ENCODE results near the gene AGAP3.

AGAP3 gene

DNA sequence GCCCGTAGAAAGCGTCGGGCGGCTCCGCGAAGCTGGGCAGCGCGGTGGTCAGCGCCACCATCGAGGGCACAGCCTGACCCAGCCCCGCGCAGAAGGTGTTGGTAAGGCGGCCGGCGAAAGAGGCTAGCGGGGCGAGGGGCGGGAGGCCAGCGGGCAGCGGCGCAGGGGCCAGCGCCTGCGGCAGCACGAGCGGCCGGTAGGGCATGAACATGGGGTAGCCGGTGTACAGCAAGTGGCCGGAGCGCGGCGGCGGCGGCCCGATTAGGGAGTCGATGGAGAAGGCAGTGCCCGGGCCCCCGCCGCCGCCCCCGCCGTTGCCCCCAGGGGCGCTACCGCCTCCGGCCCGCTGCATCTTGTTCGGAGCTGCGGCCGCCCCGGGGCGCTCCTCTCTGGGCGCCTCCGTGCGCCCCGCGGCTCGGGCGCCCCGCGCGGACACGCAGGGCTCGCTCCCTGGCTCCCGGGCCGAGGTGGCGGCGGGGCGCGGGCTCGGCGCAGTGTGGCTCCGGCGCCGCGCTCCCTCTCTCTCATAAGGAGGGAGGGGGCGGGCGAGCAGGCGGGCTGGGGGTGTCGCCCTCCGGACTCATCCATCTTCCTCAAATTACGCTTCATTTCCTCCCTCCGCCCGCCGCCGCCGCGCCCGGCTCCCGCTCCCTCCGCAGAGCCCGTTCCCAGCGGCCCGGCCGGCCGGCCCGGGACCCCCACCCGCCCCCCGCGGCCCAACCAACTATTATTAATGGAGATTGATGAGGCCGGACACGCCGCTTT lies 81.1 kb downstream of the AGAP3 start, which contains the start of gene GBX1:
Gene GBX1 (minus strand): TSS at position 498 of the 765 bp plus-strand sequence. CDS start 146 bp downstream, at position 352.
- no peak for DNase-seq

DNA sequence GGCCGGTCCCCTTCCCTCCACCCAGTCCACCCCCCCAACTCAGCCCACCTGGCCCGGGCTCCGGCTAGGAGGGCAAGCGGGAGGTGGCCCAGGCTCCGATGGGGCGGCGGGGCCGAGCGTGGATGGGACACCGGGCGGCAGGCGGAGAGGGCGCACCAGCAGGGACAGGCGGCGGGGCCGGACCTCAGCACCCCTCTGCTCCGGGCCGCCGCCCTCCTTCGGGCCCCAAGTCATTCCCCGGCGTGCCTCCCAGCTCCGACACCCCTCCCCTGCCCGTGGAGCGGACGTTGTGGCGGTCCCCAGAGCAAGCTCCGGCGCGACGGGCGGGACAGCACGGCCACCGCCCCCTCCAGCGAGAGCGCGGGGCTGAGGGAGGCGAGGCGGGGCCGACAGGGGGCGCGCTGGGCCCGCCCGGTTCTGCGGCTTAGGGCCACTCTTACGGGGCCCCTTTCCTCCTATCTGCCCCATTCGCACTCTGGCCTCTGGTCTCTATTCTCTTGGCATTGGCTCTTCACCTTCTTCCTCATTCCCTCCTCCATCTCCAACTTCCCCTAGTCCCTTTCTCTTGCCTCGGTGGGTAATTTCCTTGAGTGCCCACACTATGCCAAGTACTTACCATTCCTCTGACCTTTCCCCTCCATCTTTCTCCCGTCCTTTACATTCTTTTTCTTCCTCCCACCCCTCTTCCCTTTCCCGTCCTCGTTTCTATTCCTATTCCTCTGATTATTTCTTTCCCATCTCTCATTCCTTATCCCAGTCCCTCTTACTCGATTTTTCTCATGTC lies 81.9 kb downstream of the AGAP3 start:
- peak; percentile 38 for DNase-seq

DNA sequence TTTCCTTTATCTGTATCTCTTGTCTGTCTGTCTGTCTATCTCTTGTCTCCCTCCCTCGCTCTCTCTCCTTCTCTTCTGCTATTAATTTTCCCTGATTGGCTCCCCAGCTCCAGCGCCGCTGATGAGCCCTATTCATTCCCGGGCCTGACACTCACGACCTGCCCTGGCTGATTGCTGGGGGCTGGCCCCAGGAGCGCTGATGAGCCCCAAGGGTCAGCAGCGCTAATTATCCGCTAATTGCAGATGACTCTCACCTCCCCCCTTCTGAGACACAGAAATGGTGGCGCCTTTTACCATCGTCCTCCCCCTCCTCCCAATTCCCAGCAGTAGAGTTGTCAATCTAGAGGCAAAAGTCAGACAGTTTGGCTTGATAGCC lies 82.5 kb downstream of the AGAP3 start:
- DNase-seq: no peak

DNA sequence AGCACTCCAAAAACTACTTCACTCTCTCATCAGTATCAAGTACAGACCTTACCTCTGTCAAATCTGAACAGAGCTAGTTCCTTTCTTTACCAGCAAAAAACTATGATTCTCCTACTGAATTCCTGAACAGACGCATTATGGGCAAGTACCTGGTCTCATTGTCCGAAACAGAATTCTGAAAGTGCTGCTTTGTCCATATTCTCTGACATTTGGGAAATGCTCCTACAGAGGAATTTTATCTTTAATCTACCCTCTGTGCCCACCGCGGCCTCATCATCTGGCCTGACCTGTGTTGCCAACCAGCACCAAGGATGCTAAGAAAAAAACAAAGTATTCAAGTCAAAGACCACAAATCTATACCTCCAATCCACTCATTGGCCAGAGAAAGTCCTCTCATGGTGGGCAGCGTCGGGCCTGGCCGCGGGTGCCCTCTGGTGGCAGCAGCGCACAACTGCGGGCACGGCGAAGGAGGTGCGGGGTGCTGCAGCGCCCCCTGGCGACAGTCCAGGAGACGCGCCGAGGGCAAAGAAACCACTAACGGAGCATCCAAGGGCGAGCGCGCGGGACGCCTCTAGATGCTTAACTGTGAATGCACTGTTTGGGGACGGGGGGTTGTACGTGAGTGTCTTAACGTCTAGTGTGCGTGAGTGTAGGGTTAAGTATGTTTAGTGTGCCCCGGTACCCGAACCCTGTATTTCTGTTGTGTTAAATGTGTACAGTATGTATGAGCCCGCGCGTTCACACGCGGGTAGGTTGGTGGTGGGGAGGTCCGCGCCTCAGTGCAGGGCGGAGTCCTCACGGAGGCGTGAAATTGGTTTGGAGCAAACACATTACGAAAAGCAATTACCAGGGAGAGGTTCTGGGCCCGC lies 86.2 kb downstream of the AGAP3 start:
- DNase-seq: peak; percentile 64

- no peak for DNase-seq
These were observed 87.3 kb downstream of the AGAP3 start for GRCh38 chr7:151173386-151174245.

- DNase-seq: no peak
These were observed 88.2 kb downstream of the AGAP3 start for GRCh38 chr7:151174246-151175046.

- no peak for DNase-seq
These were observed 88.9 kb downstream of the AGAP3 start for GRCh38 chr7:151175047-151175792.

GRCh38 chr7:151175793-151176311 lies 89.6 kb downstream of the AGAP3 start:
- no peak for DNase-seq

DNA sequence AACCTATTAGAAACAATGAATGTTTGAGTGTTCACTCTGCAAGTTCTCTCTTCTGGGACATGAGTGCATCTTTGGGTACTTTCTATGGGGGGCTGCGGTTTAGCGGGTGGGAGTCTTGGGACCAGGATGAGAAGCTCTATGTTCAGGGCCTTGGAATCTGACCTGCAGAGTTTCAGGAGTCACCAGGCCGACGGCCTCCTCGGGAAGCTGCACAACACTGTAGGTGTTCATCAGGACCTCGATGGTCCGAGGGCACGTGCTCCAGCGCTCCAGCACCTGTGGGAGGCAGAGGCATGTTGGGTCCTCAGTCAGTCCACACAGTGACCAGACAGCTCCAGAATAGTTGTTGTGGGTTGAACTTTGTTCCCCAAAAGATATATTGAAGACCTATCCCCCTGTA lies 90.1 kb downstream of the AGAP3 start:
- DNase-seq: no peak

GRCh38 chr7:151177310-151177709 lies 91.0 kb downstream of the AGAP3 start:
- no peak for DNase-seq

DNA sequence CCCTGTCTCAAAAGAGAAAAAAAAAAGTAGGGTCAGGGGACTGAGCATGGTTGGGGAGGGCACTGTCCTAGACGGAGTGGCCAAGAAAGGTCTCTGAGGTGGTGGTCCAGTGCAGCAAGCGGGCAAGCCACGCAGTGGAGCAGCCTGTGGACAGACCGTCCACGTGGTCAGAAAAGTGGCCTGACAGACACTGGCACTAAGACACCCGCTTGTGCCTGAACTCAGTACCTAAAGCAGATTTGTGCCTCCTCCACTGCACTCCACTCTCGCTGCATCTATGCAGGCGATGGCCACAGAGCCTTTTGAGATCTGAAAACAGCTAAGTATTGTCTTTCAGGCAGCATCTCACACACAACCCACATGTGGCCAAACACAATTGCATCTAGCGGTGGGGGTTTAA lies 92.0 kb downstream of the AGAP3 start:
- no peak for DNase-seq

DNA sequence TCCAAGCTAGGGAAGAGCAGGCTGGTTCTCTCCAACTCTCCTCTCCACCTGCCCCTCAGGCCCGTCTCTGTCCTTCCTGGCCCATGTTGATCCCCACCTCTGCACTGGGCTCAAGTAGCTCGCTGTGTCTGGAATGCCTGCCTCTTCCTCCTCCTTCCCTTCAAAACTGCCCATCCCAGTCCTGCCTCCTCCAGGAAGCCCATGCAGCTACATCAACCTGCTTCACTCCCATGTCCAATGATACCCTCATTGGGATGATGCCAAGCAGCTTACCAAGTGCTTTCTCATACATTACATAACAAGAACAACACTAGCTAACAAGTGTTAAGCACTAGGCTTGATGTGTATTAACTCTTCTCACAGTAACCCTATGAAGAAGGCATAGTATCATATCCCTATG lies 92.6 kb downstream of the AGAP3 start:
- no peak for DNase-seq

GRCh38 chr7:151179287-151179860 lies 93.1 kb downstream of the AGAP3 start:
- DNase-seq: no peak

DNA sequence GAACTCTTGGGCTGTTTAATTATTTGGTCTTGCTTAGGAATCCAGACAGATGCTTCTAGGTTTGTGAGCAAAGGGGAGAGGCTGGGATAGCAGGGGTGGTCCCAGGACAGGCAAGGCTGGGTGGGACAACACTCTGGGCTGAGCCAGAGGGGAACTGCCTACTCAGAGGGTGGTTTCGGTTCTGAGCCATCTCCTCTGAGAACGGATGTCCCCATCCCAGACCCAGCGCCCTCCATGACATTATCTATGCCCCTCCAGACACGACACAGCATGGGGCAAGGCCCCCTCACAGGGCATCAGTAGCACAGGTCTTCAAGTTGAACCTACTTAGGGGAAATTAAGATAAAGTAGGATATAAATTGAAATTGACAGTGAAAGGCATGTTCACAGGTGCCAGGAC lies 93.7 kb downstream of the AGAP3 start:
- no peak for DNase-seq

GRCh38 chr7:151181011-151181431 lies 94.7 kb downstream of the AGAP3 start:
- no peak for DNase-seq

- no peak for DNase-seq
These were observed 99.7 kb downstream of the AGAP3 start for GRCh38 chr7:151185762-151186639.

- no peak for DNase-seq
These were observed 100.5 kb downstream of the AGAP3 start, which contains the start of gene ASB10 for GRCh38 chr7:151186640-151187408. ASB10 (minus strand) TSS chr7:151187250; CDS start chr7:151187130, 120 bp downstream.

Data from activated gamma-delta T cell (primary cell).